Mesenchymal stem cell (in vitro differentiated cells and primary cell): ENCODE measurements around the gene NRARP.
A peak's percentile ranks its signal among the peaks of the same experiment; 100 is the strongest.

Experiments used
- DNase-seq: peaks from one replicate; pipeline ENCODE4 v3.0.0-alpha.2; 2013
- H2AFZ ChIP-seq: one replicate; pipeline ENCODE4 v1.6.1; 2013; ENCODE audit warnings: low read depth, mild to moderate bottlenecking, control low read depth, inconsistent platforms, low read length, moderate library complexity
- H2AK5ac ChIP-seq: 2 replicates; pipeline ENCODE4 v1.6.1; 2013; ENCODE audit warnings: low read length, moderate library complexity, mild to moderate bottlenecking, inconsistent platforms; ENCODE audit not compliant: severe bottlenecking
- H2BK120ac ChIP-seq: one replicate; pipeline ENCODE4 v1.6.1; 2013; ENCODE audit warnings: low read depth, mild to moderate bottlenecking, inconsistent platforms, low read length, moderate library complexity
- H2BK12ac ChIP-seq, 2 experiments: one replicate each; pipeline ENCODE4 v1.6.1; 2013; ENCODE audit warnings: inconsistent platforms in 2 of 2, low read length in 2 of 2, mild to moderate bottlenecking in 2 of 2, moderate library complexity in 2 of 2, control low read depth in 1 of 2
- H2BK15ac ChIP-seq: one replicate; pipeline ENCODE4 v1.6.1; 2013; ENCODE audit warnings: mild to moderate bottlenecking, low read depth, inconsistent platforms; ENCODE audit not compliant: poor library complexity, severe bottlenecking
- H2BK5ac ChIP-seq: 2 replicates; pipeline ENCODE4 v1.6.1; 2013; ENCODE audit warnings: low read depth, mild to moderate bottlenecking, low read length, control low read depth, inconsistent platforms; ENCODE audit not compliant: poor library complexity, severe bottlenecking
- H3K14ac ChIP-seq, 2 experiments: one replicate each; pipeline ENCODE4 v1.6.1; 2013; ENCODE audit warnings: inconsistent platforms in 2 of 2, low read length in 2 of 2, control low read depth in 1 of 2, mild to moderate bottlenecking in 1 of 2, moderate library complexity in 1 of 2
- H3K18ac ChIP-seq, 2 experiments: one replicate each; pipeline ENCODE4 v1.6.1; 2013; ENCODE audit warnings: inconsistent platforms in 2 of 2, low read length in 2 of 2, control low read depth in 1 of 2, low read depth in 1 of 2, mild to moderate bottlenecking in 1 of 2
- H3K23ac ChIP-seq, 2 experiments: one replicate each; pipeline ENCODE4 v1.6.1; 2013; ENCODE audit warnings: inconsistent platforms in 2 of 2, low read length in 2 of 2, mild to moderate bottlenecking in 2 of 2, moderate library complexity in 2 of 2, control low read depth in 1 of 2
- H3K27ac ChIP-seq: 2 replicates; pipeline ENCODE4 v1.5.1; 2013; ENCODE audit warnings: mild to moderate bottlenecking, moderate library complexity, low read length, control low read depth, inconsistent platforms; ENCODE audit not compliant: poor library complexity, severe bottlenecking
- H3K27me3 ChIP-seq, 2 experiments: 2 replicates each; pipeline versions ENCODE4 v1.6.1 to v1.7.0; 2013; ENCODE audit warnings: low read length in 2 of 2, mild to moderate bottlenecking in 2 of 2, moderate library complexity in 2 of 2, control low read depth in 1 of 2, inconsistent platforms in 1 of 2; ENCODE audit not compliant: control insufficient read depth in 1 of 2, insufficient read depth in 1 of 2
- H3K36me3 ChIP-seq, 2 experiments: 2 replicates each; pipeline versions ENCODE4 v1.6.1 to v1.7.0; 2013; ENCODE audit warnings: low read length in 2 of 2, control low read depth in 1 of 2, inconsistent platforms in 1 of 2, low read depth in 1 of 2, mild to moderate bottlenecking in 1 of 2; ENCODE audit not compliant: insufficient read depth in 2 of 2, control insufficient read depth in 1 of 2
- H3K4ac ChIP-seq, 2 experiments: one replicate each; pipeline ENCODE4 v1.6.1; 2013; ENCODE audit warnings: inconsistent platforms in 2 of 2, low read length in 2 of 2, mild to moderate bottlenecking in 2 of 2, moderate library complexity in 2 of 2, control low read depth in 1 of 2, low read depth in 1 of 2
- H3K4me1 ChIP-seq: 2 replicates; pipeline ENCODE4 v1.6.1; 2013; ENCODE audit warnings: low read depth, low read length, control low read depth; ENCODE audit not compliant: control insufficient read depth, insufficient read depth
- H3K4me2 ChIP-seq: 2 replicates; pipeline ENCODE4 v1.6.1; 2013; ENCODE audit warnings: low read length, mild to moderate bottlenecking, inconsistent platforms; ENCODE audit not compliant: poor library complexity, severe bottlenecking
- H3K4me3 ChIP-seq, 2 experiments: 2 replicates each; pipeline versions ENCODE4 v1.5.1 to v1.7.0; 2013; ENCODE audit warnings: low read length in 2 of 2, mild to moderate bottlenecking in 2 of 2, control low read depth in 1 of 2, low read depth in 1 of 2; ENCODE audit not compliant: insufficient read depth in 1 of 2
- H3K79me1 ChIP-seq: replicated peaks from 2 replicates; pipeline ENCODE4 v1.6.1; 2013; ENCODE audit warnings: mild to moderate bottlenecking, control low read depth, low read length, inconsistent platforms; ENCODE audit not compliant: poor library complexity, severe bottlenecking
- H3K9ac ChIP-seq: 2 replicates; pipeline ENCODE4 v1.7.0; 2013; ENCODE audit warnings: mild to moderate bottlenecking, low read length, moderate library complexity
- H3K9me3 ChIP-seq: 2 replicates; pipeline ENCODE4 v1.7.0; 2013; ENCODE audit warnings: mild to moderate bottlenecking, low read length; ENCODE audit not compliant: control insufficient read depth
- H4K8ac ChIP-seq: one replicate; pipeline ENCODE4 v1.6.1; 2013; ENCODE audit warnings: inconsistent platforms, mild to moderate bottlenecking, low read length, moderate library complexity
- H4K91ac ChIP-seq: one replicate; pipeline ENCODE4 v1.6.1; 2013; ENCODE audit warnings: mild to moderate bottlenecking, low read length, inconsistent platforms
- WGBS: methylation state at CpG from one replicate; pipeline ENCODE4 v1.1.7; 2013; ENCODE audit warnings: mixed read lengths; 5-methylcytosine and 5-hydroxymethylcytosine counted together

NRARP gene

DNA sequence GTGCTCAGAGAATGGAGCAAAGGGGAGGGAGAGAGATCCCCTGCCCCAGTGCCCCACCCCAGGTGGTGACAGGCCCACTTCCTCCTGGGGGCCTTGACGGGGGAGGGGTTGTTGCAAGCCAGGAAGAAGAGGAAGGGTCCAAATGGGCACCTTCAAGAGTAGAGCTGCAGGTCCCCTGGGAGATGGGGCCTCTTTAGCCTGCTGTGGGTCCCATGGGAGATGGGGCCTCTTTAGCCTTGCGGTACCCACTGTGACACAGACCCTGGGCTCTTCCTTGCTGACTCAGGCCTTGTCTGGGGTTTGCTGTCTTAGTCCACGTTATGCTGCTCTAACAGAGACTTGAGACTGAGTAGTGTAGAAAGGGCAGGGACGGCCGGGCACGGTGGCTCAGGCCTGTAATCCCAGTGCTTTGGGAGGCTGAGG lies 34.1 kb downstream of the NRARP start:
- H3K14ac ChIP-seq, result peak overlapping the region in 1 of 2 experiments; percentile 23
- H2BK5ac ChIP-seq, result no peak overlapping the region
- H2BK120ac ChIP-seq, result peak overlapping the region; percentile 91
- peaks cover 49% of the 10 kb centered on the region for H3K79me1 ChIP-seq
- WGBS, result 59% methylated on average over 6 of the region's 6 CpGs
- no peaks in the 10 kb centered on the region for H3K9me3 ChIP-seq
- peaks cover 79 to 91% of the 10 kb centered on the region in 2 experiments for H3K36me3 ChIP-seq
- H2AFZ ChIP-seq, result no peak overlapping the region
- no peak overlapping the region for H3K4me3 ChIP-seq
- DNase-seq, result peak; percentile 79
- peak overlapping the region; percentile 65 to 95 for H2BK12ac ChIP-seq
- peak overlapping the region; percentile 79 for H4K91ac ChIP-seq
- peak overlapping the region; percentile 88 for H4K8ac ChIP-seq
- peak overlapping the region; percentile 27 to 45 for H3K4ac ChIP-seq
- H3K23ac ChIP-seq, result peak overlapping the region in 1 of 2 experiments; percentile 54
- no peak overlapping the region for H3K27ac ChIP-seq
- H3K27me3 ChIP-seq, result no peaks in the 10 kb centered on the region
- peak overlapping the region; percentile 30 for H2BK15ac ChIP-seq
- H3K4me2 ChIP-seq, result no peak overlapping the region
- peak overlapping the region; percentile 23 to 94 for H3K18ac ChIP-seq
- no peak overlapping the region for H3K9ac ChIP-seq
- H3K4me1 ChIP-seq, result peaks cover 19% of the 10 kb centered on the region
- H2AK5ac ChIP-seq, result no peak overlapping the region

DNA sequence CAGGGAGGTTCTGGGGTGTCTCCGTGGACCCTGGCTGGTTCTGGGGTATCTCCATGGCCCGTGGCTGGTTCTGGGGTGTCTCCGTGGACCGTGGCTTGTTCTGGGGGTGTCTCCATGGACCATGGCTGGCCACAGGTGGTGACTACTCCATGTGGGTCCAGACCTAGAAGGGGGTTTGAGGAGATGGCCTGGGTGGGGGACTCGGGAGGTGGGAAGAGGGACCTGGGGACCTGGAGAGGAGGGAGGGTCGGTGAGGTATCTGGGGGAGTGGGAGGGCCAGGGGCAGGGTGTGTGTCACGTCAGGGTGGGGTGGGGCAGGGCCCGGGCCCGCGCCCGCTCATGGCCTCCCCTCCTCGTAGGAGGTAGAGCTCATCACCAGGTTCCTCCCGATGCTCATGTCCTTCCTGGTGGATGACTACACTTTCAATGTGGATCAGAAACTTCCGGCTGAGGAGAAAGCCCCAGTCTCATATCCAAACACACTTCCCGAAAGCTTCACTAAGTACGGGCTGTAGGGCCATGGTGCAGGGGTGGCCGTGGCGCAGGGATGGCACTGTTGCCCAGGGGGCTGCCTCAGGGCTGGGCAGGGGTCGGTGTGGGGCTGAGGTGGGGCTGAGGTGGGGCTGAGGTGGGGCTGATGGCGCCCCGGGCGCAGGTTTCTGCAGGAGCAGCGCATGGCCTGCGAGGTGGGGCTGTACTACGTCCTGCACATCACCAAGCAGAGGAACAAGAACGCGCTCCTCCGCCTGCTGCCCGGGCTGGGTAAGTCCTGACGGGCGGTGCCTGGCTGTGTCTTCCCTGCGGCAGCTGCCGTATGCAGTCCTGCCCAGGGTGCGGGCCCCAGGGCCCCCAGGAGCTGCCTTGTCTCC lies 35.3 kb downstream of the NRARP start:
- peak overlapping the region; percentile 69 to 75 for H2BK12ac ChIP-seq
- peak overlapping the region; percentile 46 for H4K8ac ChIP-seq
- no peak overlapping the region for H3K23ac ChIP-seq
- H2BK120ac ChIP-seq, result peak overlapping the region; percentile 66
- H3K14ac ChIP-seq, result peak overlapping the region in 1 of 2 experiments; percentile 47
- H3K36me3 ChIP-seq, result peaks cover 70 to 86% of the 10 kb centered on the region in 2 experiments
- H3K27ac ChIP-seq, result no peak overlapping the region
- no peak overlapping the region for H3K4me2 ChIP-seq
- no peak overlapping the region for H2BK5ac ChIP-seq
- no peak overlapping the region for H3K9ac ChIP-seq
- peak overlapping the region; percentile 9 to 37 for H3K18ac ChIP-seq
- DNase-seq, result no peak
- no peak overlapping the region for H2AFZ ChIP-seq
- H3K9me3 ChIP-seq, result no peaks in the 10 kb centered on the region
- H3K27me3 ChIP-seq, result no peaks in the 10 kb centered on the region
- no peak overlapping the region for H3K4me3 ChIP-seq
- H4K91ac ChIP-seq, result peak overlapping the region; percentile 57
- peaks cover 21% of the 10 kb centered on the region for H3K4me1 ChIP-seq
- peaks cover 45% of the 10 kb centered on the region for H3K79me1 ChIP-seq
- H2BK15ac ChIP-seq, result peak overlapping the region; percentile 12
- peak overlapping the region in 1 of 2 experiments; percentile 37 for H3K4ac ChIP-seq
- 94% methylated on average over 32 of the region's 34 CpGs for WGBS
- H2AK5ac ChIP-seq, result no peak overlapping the region

DNA sequence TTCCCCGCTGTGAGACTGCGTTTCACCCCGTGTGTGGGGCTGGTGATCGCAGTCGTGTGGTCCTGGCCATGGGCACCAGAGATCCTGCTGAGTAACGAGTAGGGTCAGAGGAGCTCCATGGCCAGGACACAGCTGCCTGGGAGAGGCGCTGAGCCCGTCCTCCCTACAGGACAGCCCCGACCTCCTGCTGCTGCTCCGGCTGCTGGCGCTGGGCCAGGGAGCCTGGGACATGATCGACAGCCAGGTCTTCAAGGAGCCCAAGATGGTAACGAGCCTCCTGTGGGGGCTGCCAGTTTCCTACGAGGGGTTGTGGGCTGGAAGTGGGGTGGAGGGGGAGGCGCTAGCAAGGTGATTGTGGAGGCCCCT lies 35.9 kb downstream of the NRARP start:
- 97% methylated on average over 15 of the region's 15 CpGs for WGBS
- Histone ChIP-seq H3K9ac (no peak overlapping the region), H4K91ac (peak overlapping the region; percentile 25), H3K4me1 (peaks cover 23% of the 10 kb centered on the region), H3K18ac (no peak overlapping the region), H3K36me3 (peaks cover 67 to 83% of the 10 kb centered on the region in 2 experiments), H3K4me3 (no peak overlapping the region), H3K14ac (no peak overlapping the region), H4K8ac (peak overlapping the region; percentile 24), H3K79me1 (peaks cover 48% of the 10 kb centered on the region), H3K4ac (no peak overlapping the region), H3K23ac (no peak overlapping the region), H3K9me3 (no peaks in the 10 kb centered on the region), H2BK120ac (no peak overlapping the region), H2BK12ac (peak overlapping the region in 1 of 2 experiments; percentile 73), H3K27me3 (no peaks in the 10 kb centered on the region), H2BK15ac (peak overlapping the region; percentile 12), H3K27ac (no peak overlapping the region), H3K4me2 (no peak overlapping the region), H2BK5ac (no peak overlapping the region), H2AFZ (no peak overlapping the region), H2AK5ac (no peak overlapping the region)
- DNase-seq, result no peak

DNA sequence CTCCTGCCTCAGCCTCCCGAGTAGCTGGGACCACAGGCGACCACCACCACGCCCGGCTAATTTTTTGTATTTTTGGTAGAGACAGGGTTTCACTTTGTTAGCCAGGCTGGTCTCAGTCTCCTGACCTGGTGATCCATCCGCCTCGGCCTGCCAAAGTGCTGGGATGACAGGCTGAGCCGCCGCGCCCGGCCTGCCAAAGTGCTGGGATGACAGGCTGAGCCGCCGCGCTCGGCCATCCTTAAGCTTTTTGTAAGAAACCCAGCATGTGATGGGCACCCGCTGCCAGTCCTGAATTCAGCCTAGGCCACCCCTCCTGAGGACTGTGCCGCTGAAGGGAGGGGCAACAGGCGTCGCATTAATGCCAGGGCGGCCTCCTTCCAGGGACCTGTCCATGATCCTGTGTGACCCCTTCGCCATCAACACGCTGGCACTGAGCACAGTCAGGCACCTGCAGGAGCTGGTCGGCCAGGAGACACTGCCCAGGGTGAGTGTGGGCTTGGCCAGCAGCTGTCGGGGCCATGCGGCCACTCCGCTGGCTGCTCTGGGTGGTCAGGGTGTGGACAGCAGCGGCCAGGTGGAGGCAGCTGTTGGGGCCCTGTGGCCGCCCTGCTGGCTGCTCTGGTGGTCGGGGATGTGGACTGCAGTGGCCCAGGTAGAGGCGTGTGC lies 36.4 kb downstream of the NRARP start:
- Histone ChIP-seq H3K14ac (no peak overlapping the region), H3K4ac (no peak overlapping the region), H3K27me3 (no peaks in the 10 kb centered on the region), H2AK5ac (no peak overlapping the region), H3K9me3 (no peaks in the 10 kb centered on the region), H3K18ac (no peak overlapping the region), H3K36me3 (peaks cover 62 to 79% of the 10 kb centered on the region in 2 experiments), H2BK12ac (peak overlapping the region in 1 of 2 experiments; percentile 73), H3K9ac (no peak overlapping the region), H3K23ac (no peak overlapping the region), H3K4me2 (no peak overlapping the region), H2AFZ (no peak overlapping the region), H4K8ac (no peak overlapping the region), H3K79me1 (peaks cover 46% of the 10 kb centered on the region), H3K27ac (no peak overlapping the region), H2BK15ac (peak overlapping the region; percentile 12), H3K4me3 (no peak overlapping the region), H4K91ac (peak overlapping the region; percentile 25), H3K4me1 (peaks cover 21% of the 10 kb centered on the region), H2BK5ac (no peak overlapping the region), H2BK120ac (no peak overlapping the region)
- 96% methylated on average over 29 of the region's 29 CpGs for WGBS
- no peak for DNase-seq
